GM18909 (cell line): ENCODE measurements around the gene IL1RL2.

Experiments
- ATAC-seq: cut with Tn5 transposase; IDR thresholded peaks from one replicate; pipeline ENCODE4 v1.9.1; 2021; ENCODE audit warnings: mild to moderate bottlenecking; ENCODE audit not compliant: unreplicated experiment, poor library complexity

The IL1RL2 gene

GRCh38 chr2:102186791-102187495, at the start of gene IL1RL2:
IL1RL2 (plus strand) TSS chr2:102187023; CDS start chr2:102187868, 845 bp downstream.
- no peak for ATAC-seq

DNA sequence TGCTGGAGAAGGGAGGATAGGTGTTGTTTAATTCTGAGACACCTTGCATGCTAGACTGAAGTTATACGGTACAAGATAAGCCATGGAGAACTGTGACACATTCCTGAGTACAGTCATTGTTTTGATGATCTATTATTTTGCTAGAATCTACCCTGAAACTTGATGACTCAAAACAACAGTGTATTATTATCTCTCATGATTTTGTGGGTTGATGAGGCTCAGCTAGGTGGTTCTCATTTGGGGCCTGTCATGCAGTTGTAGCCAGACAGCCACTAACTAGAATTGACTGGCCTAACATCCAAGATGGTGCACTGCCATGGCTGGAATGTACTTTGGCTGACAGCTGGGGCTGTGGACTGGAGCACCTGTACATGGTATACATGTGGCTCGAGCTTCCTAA, 49.7 kb upstream of the IL1RL2 start:
- ATAC-seq: no peak

GRCh38 chr2:102138331-102138730, 48.5 kb upstream of the IL1RL2 start:
- no peak for ATAC-seq

DNA sequence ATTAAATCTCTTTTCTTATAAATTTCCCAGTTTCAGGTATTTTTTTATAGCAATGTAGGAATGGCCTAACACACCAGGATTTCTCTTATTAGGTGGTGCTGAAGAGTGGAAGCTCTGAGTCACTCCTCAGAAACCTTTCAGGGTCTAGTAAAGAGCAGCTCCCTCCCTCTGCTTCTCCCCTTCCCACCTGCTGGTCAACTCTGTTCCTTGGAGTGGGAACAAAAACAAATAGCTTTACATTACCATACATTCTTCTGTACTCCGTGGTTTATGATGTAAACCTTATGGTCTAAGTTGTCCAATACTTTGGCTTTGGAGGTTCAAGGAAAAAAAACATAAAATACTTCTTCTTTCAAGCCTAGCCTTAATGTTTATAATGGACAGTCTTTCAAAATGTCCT, 47.0 kb upstream of the IL1RL2 start:
- ATAC-seq: no peak

DNA sequence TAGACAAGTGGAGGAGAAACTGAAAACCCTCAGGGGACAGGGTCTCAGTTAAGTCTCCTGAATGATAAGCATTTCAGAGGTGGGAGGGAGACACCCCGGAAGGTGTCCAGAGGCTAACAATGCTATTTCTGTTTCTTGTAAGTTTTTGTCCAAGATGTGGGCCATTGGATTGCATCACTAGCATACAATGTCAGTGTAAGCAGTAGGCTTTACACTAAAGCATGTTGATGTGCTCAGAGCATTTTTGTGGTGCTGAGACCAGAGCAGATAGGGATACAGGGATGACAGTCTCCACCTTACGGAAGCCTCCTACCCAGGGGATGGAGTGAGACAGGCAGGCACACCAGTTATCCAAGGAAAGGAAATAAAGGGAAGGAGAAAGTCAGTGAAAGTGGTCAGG, 46.4 kb upstream of the IL1RL2 start:
- no peak for ATAC-seq

- ATAC-seq: no peak
Observed at GRCh38 chr2:102141011-102141943, 45.5 kb upstream of the IL1RL2 start.

DNA sequence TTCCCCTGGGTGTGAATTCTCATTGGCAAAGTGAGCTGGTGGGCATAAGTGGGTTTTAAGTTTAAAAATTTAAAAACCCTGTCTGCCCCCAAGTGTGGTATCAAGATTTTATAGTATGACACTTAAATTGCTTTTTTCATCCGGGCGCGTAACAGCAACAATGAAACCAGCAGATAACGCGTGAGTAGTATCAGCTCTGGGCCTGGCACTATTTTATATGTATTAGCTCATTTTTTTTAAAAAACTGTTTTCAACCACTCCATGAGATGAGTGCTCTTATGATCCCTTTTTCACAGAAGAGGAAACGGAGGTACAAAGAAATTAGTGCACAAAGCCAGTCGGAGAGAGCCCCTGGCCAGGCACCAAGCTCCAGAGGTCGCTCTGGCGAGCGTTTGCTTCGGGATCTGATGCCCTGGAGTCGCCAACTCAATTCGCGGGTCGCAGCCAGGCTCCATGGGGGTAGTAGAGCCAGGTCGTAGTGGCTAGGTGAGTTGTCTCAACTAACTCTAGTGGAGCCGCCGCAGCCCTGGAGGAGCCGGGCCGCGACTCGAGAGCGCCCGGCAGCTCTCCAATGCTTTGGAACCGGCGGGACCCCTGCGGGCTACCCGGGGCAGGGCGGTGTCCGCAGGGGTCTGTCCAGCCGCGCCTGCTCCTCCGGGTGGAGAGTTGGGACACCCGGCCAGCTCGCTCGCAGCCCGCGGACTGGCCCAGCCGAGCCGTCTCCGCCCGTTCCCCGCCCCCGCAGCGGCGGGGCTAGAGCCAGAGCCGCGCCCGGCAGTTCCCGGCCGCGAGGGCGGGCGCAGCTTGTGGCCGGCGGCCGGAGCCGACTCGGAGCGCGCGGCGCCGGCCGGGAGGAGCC, 44.6 kb upstream of the IL1RL2 start, which contains the start of gene IL1R1:
IL1R1 (plus strand) TSS at position 777 of the 859 bp plus-strand sequence. CDS start 14,979 bp downstream, outside the sequence.
- ATAC-seq: peak; percentile 53

- ATAC-seq: peak; percentile 35
Observed at GRCh38 chr2:102142829-102143449, 43.9 kb upstream of the IL1RL2 start.

GRCh38 chr2:102143450-102143985, 43.3 kb upstream of the IL1RL2 start:
- ATAC-seq: no peak

- ATAC-seq: no peak
Observed at GRCh38 chr2:102144128-102144527, 42.7 kb upstream of the IL1RL2 start.

DNA sequence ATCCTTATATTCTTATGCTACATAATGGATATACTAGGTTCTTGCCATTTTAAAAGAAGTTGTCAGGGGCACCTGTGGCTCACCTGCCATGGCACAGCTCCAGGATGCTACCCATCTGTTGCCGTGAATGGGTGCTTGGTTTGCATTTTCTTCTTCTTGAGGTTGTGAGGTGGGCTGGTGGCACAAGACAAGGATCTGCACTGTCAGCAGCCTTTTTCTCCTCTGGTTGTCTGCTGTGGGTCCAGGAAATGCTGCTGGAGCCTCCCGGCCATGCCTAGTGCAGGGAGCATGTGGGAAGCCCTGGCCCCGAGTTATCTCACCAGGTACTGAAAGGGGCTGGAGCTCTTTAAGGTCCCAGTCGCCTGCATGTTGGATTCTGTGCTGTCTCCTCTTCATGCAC, 41.7 kb upstream of the IL1RL2 start:
- no peak for ATAC-seq

DNA sequence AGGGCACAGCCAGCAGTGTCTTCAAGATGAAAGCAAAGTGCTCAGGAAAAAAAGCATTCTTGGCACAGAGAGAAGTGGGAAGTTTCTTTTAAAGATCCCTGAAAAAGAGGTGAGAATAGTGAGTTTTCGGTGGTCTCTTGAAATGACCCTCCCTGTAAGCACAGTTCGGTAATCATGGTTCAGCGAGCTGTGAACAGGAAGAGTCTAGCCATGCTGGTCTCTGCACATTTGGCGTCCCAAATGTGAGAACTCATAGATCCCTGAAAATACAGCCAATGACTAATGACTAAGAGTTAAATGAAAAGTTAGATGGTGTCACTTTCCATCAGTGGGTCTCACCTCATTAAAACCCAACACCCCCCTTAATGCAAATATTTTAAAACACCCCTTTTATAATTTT, 40.9 kb upstream of the IL1RL2 start:
- ATAC-seq: no peak

- no peak for ATAC-seq
Observed at GRCh38 chr2:102147935-102148334, 38.9 kb upstream of the IL1RL2 start.

DNA sequence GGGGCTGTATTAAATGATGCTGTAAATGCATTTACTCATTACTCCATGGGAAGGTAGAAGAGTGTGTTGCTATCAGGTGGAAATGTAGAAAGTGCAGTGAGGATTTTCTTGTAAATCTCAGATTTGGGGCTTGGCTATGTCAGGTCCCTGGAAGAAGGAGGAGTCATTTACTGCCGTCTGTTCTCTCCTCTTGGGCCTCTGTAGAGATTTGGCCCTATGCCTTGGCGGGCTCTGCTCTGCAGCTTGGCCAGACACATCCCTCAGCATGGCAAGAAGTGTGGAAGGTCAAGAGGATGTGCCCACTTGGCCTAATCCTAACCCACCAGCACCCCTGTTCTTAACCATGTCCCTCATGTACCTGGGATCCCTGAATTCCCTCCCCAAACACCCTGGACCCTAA, 37.6 kb upstream of the IL1RL2 start:
- no peak for ATAC-seq

GRCh38 chr2:102149644-102150455, 37.0 kb upstream of the IL1RL2 start:
- ATAC-seq: no peak

GRCh38 chr2:102154364-102154763, 32.5 kb upstream of the IL1RL2 start:
- no peak for ATAC-seq

GRCh38 chr2:102154946-102155702, 31.7 kb upstream of the IL1RL2 start:
- no peak for ATAC-seq
